Neural cell (in vitro differentiated cells): Measurements from ENCODE around the gene PGS1. TPM values are rescaled to one million over a fixed set of nuclear protein-coding genes. Genes with fewer than 3 reads are reported as not detected.

ENCODE experiments used
- H2AFZ ChIP-seq: fragments of 200-600, 300-800 bp; sonication (generic), shearing (Covaris generic); 2 replicates; pipeline ENCODE4 v1.6.0; 2014; ENCODE audit warnings: low read depth, mild to moderate bottlenecking, antibody characterized with exemption, low read length, moderate library complexity
- H3F3A ChIP-seq: fragments of 200-600 bp; shearing (Covaris generic); 2 replicates; pipeline ENCODE4 v1.6.1; 2016; ENCODE audit warnings: mild to moderate bottlenecking, moderate library complexity, mixed read lengths, antibody characterized with exemption, low read length; ENCODE audit not compliant: insufficient read depth, poor library complexity, severe bottlenecking
- H3K27ac ChIP-seq: fragments of 200-600, 300-800 bp; sonication (generic), shearing (Covaris generic); 2 replicates; pipeline ENCODE4 v1.5.1; 2014; ENCODE audit warnings: mild to moderate bottlenecking, low read length, moderate library complexity
- H3K27me3 ChIP-seq: fragments of 300-800, 200-600 bp; sonication (generic), shearing (Covaris generic); 2 replicates; pipeline ENCODE4 v1.6.0; 2014; ENCODE audit warnings: mild to moderate bottlenecking, low read depth, low read length, moderate library complexity; ENCODE audit not compliant: insufficient read depth
- H3K36me3 ChIP-seq: fragments of 300-800, 200-600 bp; sonication (generic), shearing (Covaris generic); 2 replicates; pipeline ENCODE4 v1.5.1; 2014; ENCODE audit warnings: mild to moderate bottlenecking, antibody characterized with exemption, low read length, moderate library complexity; ENCODE audit not compliant: insufficient read depth
- H3K4me2 ChIP-seq: fragments of 300-800, 200-600 bp; sonication (generic), shearing (Covaris generic); 2 replicates; pipeline ENCODE4 v1.6.0; 2014; ENCODE audit warnings: mild to moderate bottlenecking, low read length
- H3K4me3 ChIP-seq: fragments of 300-800, 200-600 bp; sonication (generic), shearing (Covaris generic); 2 replicates; pipeline ENCODE4 v1.5.1; 2014; ENCODE audit warnings: mild to moderate bottlenecking, low read length, moderate library complexity
- H3K79me2 ChIP-seq: fragments of 200-600 bp; shearing (Covaris generic); replicated peaks from 2 replicates; pipeline ENCODE4 v1.6.0; 2014; ENCODE audit warnings: mild to moderate bottlenecking, low read length, moderate library complexity; ENCODE audit not compliant: insufficient read depth
- H3K9ac ChIP-seq: fragments of 300-800, 200-600 bp; sonication (generic), shearing (Covaris generic); 2 replicates; pipeline ENCODE4 v1.6.1; 2016; ENCODE audit warnings: mild to moderate bottlenecking, low read length, mixed read lengths
- H3K9me2 ChIP-seq: fragments of 200-600 bp; shearing (Covaris generic); 2 replicates; pipeline ENCODE4 v1.6.1; 2016; ENCODE audit warnings: mild to moderate bottlenecking, low read length, mixed read lengths; ENCODE audit not compliant: insufficient read depth
- H3K9me3 ChIP-seq: fragments of 200-600, 300-800 bp; sonication (generic), shearing (Covaris generic); 2 replicates; pipeline ENCODE4 v1.6.1; 2016; ENCODE audit warnings: mild to moderate bottlenecking, mixed run types, low read length, moderate library complexity, mixed read lengths
- H4K20me1 ChIP-seq: fragments of 200-600 bp; shearing (Covaris generic); 2 replicates; pipeline ENCODE4 v1.6.1; 2016; ENCODE audit warnings: mild to moderate bottlenecking, mixed run types; ENCODE audit not compliant: insufficient read depth
- EP300 ChIP-seq: fragments of 450-650 bp; conservative IDR thresholded peaks from 2 replicates; pipeline ENCODE4 v1.6.1; 2014; ENCODE audit warnings: antibody characterized with exemption, mild to moderate bottlenecking, moderate library complexity; ENCODE audit not compliant: poor library complexity, severe bottlenecking
- EZH2 ChIP-seq: fragments of 200-600, 300-800 bp; shearing (Covaris generic), sonication (generic); IDR thresholded peaks from 2 replicates; pipeline ENCODE4 v1.6.1; 2014; ENCODE audit warnings: antibody characterized with exemption, low read length, borderline replicate concordance, mild to moderate bottlenecking; ENCODE audit not compliant: insufficient read depth, poor library complexity, severe bottlenecking
- MXI1 ChIP-seq: fragments of 450-650 bp; conservative IDR thresholded peaks from 2 replicates; pipeline ENCODE4 v1.6.1; 2014; ENCODE audit warnings: antibody characterized with exemption, mild to moderate bottlenecking; ENCODE audit not compliant: poor library complexity, severe bottlenecking
- POLR2AphosphoS5 ChIP-seq: IDR thresholded peaks from 2 replicates; pipeline ENCODE4 v1.6.1; 2012
- RAD21 ChIP-seq: fragments of 450-650 bp; conservative IDR thresholded peaks from 2 replicates; pipeline ENCODE4 v1.6.1; 2014; ENCODE audit warnings: antibody characterized with exemption, mild to moderate bottlenecking, moderate library complexity
- SMC3 ChIP-seq: fragments of 450-650 bp; conservative IDR thresholded peaks from 2 replicates; pipeline ENCODE4 v1.6.1; 2014; ENCODE audit warnings: antibody characterized with exemption, mild to moderate bottlenecking, moderate library complexity; ENCODE audit not compliant: poor library complexity
- TAF1 ChIP-seq: IDR thresholded peaks from 2 replicates; pipeline ENCODE4 v1.6.1; 2012; ENCODE audit warnings: low read depth
- polyA plus RNA-seq: library from polyadenylated mRNA; depleted of rRNA; stranded (reverse); fragments of >200 nt; gene quantifications from 2 replicates; pipeline ENCODE4 v1.2.3, GENCODE V29; 2014
- TF ChIP-seq, protein P1 (sequence below): IDR thresholded peaks from 2 replicates; pipeline ENCODE4 v1.6.1; 2012; ENCODE audit warnings: borderline replicate concordance
- TF ChIP-seq, protein P2 (sequence below): fragments of 450-650 bp; IDR thresholded peaks from 2 replicates; pipeline ENCODE4 v1.5.1; 2014; ENCODE audit warnings: antibody characterized with exemption, mild to moderate bottlenecking, moderate library complexity; ENCODE audit not compliant: poor library complexity, severe bottlenecking

PGS1 gene
- polyA plus RNA-seq, 1 donor from 2014 or later = 65.7 TPM

DNA sequence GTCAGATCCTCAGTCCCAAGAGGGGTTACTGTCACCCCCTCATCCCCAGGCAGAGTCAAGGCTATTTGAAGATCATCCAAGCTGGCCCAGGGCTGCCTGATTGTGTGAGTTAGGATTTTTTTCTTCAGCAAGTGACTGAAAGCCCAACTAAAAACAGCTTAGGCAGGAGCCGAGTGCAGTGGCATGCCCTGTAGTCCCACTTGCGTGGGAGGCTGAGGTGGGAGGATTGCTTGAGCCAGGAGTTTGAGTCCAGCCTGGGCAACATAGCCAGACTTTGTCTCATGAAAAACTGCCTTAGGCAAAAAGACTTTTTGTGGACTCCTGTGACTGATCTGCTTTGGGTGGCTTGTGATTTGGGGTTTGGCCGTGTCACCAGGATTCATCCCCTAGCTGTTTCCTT lies 19.9 kb downstream of the PGS1 start:
- Histone ChIP-seq H3K4me2 (no peak overlapping the region), H3K27ac (no peak overlapping the region), H4K20me1 (no peaks in the 10 kb centered on the region), H3K36me3 (no peaks in the 10 kb centered on the region), H3K9me3 (no peaks in the 10 kb centered on the region), H3F3A (no peaks in the 10 kb centered on the region), H2AFZ (no peak overlapping the region), H3K4me3 (no peak overlapping the region), H3K9me2 (no peaks in the 10 kb centered on the region), H3K79me2 (no peaks in the 10 kb centered on the region), H3K9ac (no peak overlapping the region), H3K27me3 (no peaks in the 10 kb centered on the region)
- TF ChIP-seq MXI1 (no peak), POLR2AphosphoS5 (no peak), SMC3 (no peak), EP300 (no peak), RAD21 (no peak), EZH2 (no peak), TAF1 (no peak)
- TF ChIP-seq, protein P1, sequence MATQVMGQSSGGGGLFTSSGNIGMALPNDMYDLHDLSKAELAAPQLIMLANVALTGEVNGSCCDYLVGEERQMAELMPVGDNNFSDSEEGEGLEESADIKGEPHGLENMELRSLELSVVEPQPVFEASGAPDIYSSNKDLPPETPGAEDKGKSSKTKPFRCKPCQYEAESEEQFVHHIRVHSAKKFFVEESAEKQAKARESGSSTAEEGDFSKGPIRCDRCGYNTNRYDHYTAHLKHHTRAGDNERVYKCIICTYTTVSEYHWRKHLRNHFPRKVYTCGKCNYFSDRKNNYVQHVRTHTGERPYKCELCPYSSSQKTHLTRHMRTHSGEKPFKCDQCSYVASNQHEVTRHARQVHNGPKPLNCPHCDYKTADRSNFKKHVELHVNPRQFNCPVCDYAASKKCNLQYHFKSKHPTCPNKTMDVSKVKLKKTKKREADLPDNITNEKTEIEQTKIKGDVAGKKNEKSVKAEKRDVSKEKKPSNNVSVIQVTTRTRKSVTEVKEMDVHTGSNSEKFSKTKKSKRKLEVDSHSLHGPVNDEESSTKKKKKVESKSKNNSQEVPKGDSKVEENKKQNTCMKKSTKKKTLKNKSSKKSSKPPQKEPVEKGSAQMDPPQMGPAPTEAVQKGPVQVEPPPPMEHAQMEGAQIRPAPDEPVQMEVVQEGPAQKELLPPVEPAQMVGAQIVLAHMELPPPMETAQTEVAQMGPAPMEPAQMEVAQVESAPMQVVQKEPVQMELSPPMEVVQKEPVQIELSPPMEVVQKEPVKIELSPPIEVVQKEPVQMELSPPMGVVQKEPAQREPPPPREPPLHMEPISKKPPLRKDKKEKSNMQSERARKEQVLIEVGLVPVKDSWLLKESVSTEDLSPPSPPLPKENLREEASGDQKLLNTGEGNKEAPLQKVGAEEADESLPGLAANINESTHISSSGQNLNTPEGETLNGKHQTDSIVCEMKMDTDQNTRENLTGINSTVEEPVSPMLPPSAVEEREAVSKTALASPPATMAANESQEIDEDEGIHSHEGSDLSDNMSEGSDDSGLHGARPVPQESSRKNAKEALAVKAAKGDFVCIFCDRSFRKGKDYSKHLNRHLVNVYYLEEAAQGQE = no peak
- TF ChIP-seq, protein P2, sequence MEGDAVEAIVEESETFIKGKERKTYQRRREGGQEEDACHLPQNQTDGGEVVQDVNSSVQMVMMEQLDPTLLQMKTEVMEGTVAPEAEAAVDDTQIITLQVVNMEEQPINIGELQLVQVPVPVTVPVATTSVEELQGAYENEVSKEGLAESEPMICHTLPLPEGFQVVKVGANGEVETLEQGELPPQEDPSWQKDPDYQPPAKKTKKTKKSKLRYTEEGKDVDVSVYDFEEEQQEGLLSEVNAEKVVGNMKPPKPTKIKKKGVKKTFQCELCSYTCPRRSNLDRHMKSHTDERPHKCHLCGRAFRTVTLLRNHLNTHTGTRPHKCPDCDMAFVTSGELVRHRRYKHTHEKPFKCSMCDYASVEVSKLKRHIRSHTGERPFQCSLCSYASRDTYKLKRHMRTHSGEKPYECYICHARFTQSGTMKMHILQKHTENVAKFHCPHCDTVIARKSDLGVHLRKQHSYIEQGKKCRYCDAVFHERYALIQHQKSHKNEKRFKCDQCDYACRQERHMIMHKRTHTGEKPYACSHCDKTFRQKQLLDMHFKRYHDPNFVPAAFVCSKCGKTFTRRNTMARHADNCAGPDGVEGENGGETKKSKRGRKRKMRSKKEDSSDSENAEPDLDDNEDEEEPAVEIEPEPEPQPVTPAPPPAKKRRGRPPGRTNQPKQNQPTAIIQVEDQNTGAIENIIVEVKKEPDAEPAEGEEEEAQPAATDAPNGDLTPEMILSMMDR = no peak

DNA sequence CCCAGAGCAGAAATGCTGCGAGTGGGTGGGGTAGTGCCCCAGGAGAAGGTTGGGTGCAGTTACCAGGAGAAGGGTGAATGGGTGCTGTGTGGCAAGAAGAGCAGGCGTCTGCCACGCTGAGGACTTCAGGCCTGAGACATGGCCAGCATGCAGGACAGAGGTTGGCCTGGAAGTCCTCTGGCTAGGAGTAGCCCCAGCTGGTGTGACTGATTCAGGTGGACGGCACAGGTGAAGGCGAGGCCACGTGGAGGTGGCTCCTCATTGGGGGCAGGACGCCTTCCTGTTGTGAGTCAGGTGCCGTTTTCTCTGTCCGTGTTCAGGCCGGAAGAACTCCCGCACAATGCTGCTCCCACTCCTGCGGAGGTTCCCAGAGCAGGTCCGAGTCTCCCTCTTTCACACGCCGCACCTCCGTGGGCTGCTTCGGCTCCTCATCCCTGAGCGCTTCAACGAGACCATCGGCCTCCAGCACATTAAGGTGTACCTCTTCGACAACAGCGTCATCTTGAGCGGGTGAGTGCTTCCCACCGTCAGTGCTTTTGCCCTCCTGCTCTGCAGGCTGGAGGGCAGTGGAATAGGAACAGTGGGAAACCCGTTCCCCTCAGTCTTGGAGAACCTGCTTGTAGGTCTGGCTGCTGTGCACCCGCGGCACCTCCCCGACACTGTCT lies 20.7 kb downstream of the PGS1 start:
- no peak overlapping the region for H3K9ac ChIP-seq
- H2AFZ ChIP-seq = no peak overlapping the region
- no peaks in the 10 kb centered on the region for H3K27me3 ChIP-seq
- no peaks in the 10 kb centered on the region for H4K20me1 ChIP-seq
- H3K36me3 ChIP-seq = no peaks in the 10 kb centered on the region
- no peaks in the 10 kb centered on the region for H3F3A ChIP-seq
- H3K9me2 ChIP-seq = no peaks in the 10 kb centered on the region
- H3K27ac ChIP-seq = no peak overlapping the region
- H3K4me3 ChIP-seq = no peak overlapping the region
- TF ChIP-seq SMC3 = no peak
- no peak for TF ChIP-seq RAD21
- H3K79me2 ChIP-seq = no peaks in the 10 kb centered on the region
- H3K4me2 ChIP-seq = no peak overlapping the region
- no peaks in the 10 kb centered on the region for H3K9me3 ChIP-seq

DNA sequence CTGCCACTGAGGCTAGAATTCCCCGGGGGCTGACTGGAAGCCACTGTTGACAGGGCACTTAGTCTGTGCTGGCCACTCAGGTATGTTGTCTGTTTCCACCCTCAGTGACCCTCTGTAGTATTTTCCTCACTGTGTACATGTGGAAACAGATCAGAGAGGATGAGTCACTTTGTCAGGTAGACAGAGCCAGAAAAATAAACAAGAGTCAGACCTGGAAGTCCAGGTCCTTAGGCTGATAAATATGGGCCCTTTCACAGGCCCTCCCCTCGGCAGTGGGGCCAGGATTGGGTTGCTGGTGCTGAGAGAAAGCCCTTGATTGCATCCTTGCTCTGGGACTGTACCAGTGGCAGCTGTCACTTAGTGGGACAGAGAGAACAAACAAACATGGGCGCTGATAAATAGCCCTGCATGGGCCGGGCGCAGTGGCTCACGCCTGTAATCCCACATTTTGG lies 21.3 kb downstream of the PGS1 start:
- no peaks in the 10 kb centered on the region for H4K20me1 ChIP-seq
- no peaks in the 10 kb centered on the region for H3K9me2 ChIP-seq
- no peaks in the 10 kb centered on the region for H3K27me3 ChIP-seq
- no peaks in the 10 kb centered on the region for H3K36me3 ChIP-seq
- no peak for TF ChIP-seq EP300
- no peak for TF ChIP-seq RAD21
- TF ChIP-seq SMC3 = no peak
- no peak for TF ChIP-seq EZH2
- TF ChIP-seq MXI1 = no peak
- TF ChIP-seq TAF1 = no peak
- TF ChIP-seq, protein P2 = no peak
- TF ChIP-seq, protein P1 = no peak
- no peak for TF ChIP-seq POLR2AphosphoS5
- no peak overlapping the region for H3K27ac ChIP-seq
- H3K9me3 ChIP-seq = no peaks in the 10 kb centered on the region
- no peak overlapping the region for H3K9ac ChIP-seq
- H3K4me2 ChIP-seq = no peak overlapping the region
- no peaks in the 10 kb centered on the region for H3F3A ChIP-seq
- H3K4me3 ChIP-seq = no peak overlapping the region
- H2AFZ ChIP-seq = no peak overlapping the region
- H3K79me2 ChIP-seq = no peaks in the 10 kb centered on the region
